ENCODE results near the gene OR52R1. TPM values are rescaled to one million over a fixed set of nuclear protein-coding genes. Genes with fewer than 3 reads are reported as not detected.

The OR52R1 gene
- polyA plus RNA-seq, 3 donors = not detected

- Mint-ChIP-seq H3K4me3 (no peak overlapping the region), H3K27me3 (ENCODE audit: low read depth in 3 of 3) (peaks cover 0 to 1% (median 0%) of the 10 kb centered on the region in 3 donors), H3K36me3 (no peaks in the 10 kb centered on the region), H3K9me3 (no peaks in the 10 kb centered on the region), H3K4me1 (no peaks in the 10 kb centered on the region), H3K27ac (no peak overlapping the region)
- Histone ChIP-seq H3K27ac (ENCODE audit: low read depth in 1 of 2, low read length in 2 of 2) (no peak overlapping the region), H3K36me3 (replicated peaks in 1 of 2; ENCODE audit: control insufficient read depth in 1 of 2, insufficient read depth in 2 of 2, low read length in 2 of 2) (no peaks in the 10 kb centered on the region), H3K4me3 (replicated peaks in 1 of 3; ENCODE audit: low read depth in 2 of 3, low read length in 3 of 3) (no peak overlapping the region), H3K79me2 (ENCODE audit: insufficient read depth, low read length) (no peaks in the 10 kb centered on the region), H3K9ac (ENCODE audit: insufficient read depth, low read length, poor library complexity, severe bottlenecking) (no peak overlapping the region), H3K4me1 (ENCODE audit: control insufficient read depth in 1 of 2, insufficient read depth in 2 of 2, low read length in 2 of 2) (no peaks in the 10 kb centered on the region), H3K27me3 (ENCODE audit: control insufficient read depth in 2 of 2, insufficient read depth in 2 of 2, low read length in 2 of 2) (no peaks in the 10 kb centered on the region), H3K4me2 (replicated peaks; ENCODE audit: extremely low read depth, low read length, poor library complexity, severe bottlenecking) (no peak overlapping the region), H4K20me1 (ENCODE audit: insufficient read depth, low read length) (no peaks in the 10 kb centered on the region), H2AFZ (ENCODE audit: insufficient read depth, low read depth, low read length, poor library complexity, severe bottlenecking) (no peak overlapping the region), H3K9me3 (replicated peaks in 1 of 2; ENCODE audit: control insufficient read depth in 1 of 2, insufficient read depth in 1 of 2, low read length in 2 of 2) (no peaks in the 10 kb centered on the region)
- no peak for DNase-seq
- intact Hi-C loops (cut with micrococcal nuclease) = no loop called here
- no peak for TF ChIP-seq CTCF (IDR thresholded peaks at IDR 0.05)
- WGBS (ENCODE audit: insufficient coverage) = 95% methylated on average over 2 of the region's 2 CpGs
Observed at GRCh38 chr11:4763096-4763495, 41.1 kb downstream of the OR52R1 start.

Small RNAs within 50 kb of the gene (small RNA-seq; reads per million reads assigned to genes)
- gene RF00091 (ENCODE audit: insufficient read length, low read depth) = 1.2 reads per million

Other genes starting within 250 kb of the OR52R1 start
- under 1 TPM in 1 of 3 donors, not detected in 2; 0.04 TPM for gene OR52I2, start 222.6 kb downstream of the OR52R1 start, polyA plus RNA-seq
- under 1 TPM in 1 of 3 donors, not detected in 2; 0.09 TPM for gene OR52I1, start 210.3 kb downstream of the OR52R1 start, polyA plus RNA-seq
- gene TRIM68, start 196.1 kb downstream of the OR52R1 start, polyA plus RNA-seq = 1 to 10 TPM; 2.2 to 4.9 (median 3.0) TPM
- gene OR51D1, start 166.9 kb downstream of the OR52R1 start, polyA plus RNA-seq = not detected
- not detected for gene OR51E1, start 160.4 kb downstream of the OR52R1 start, polyA plus RNA-seq
- not detected for gene OR51E2, start 106.5 kb downstream of the OR52R1 start, polyA plus RNA-seq
- gene MMP26, start 99.6 kb downstream of the OR52R1 start, polyA plus RNA-seq = not detected
- gene OR51F1, start 34.4 kb downstream of the OR52R1 start, polyA plus RNA-seq = not detected
- gene OR51F2, start 16.9 kb upstream of the OR52R1 start, polyA plus RNA-seq = not detected
- gene OR51S1, start 44.8 kb upstream of the OR52R1 start, polyA plus RNA-seq = not detected
- not detected for gene OR51T1, start 77.5 kb upstream of the OR52R1 start, polyA plus RNA-seq
- gene OR51A7, start 99.4 kb upstream of the OR52R1 start, polyA plus RNA-seq = not detected
- gene OR51G2, start 115.0 kb upstream of the OR52R1 start, polyA plus RNA-seq = not detected
- not detected for gene OR51G1, start 120.0 kb upstream of the OR52R1 start, polyA plus RNA-seq
- not detected for gene OR51A4, start 143.2 kb upstream of the OR52R1 start, polyA plus RNA-seq
- gene OR51A2, start 151.3 kb upstream of the OR52R1 start, polyA plus RNA-seq = not detected
- gene OR51L1, start 190.5 kb upstream of the OR52R1 start, polyA plus RNA-seq = not detected
- not detected for gene OR52J3, start 242.1 kb upstream of the OR52R1 start, polyA plus RNA-seq

All from CD14-positive monocyte (primary cell).